ENCODE results near the gene ZNF57.

- TF ChIP-seq EZH2 (IDR thresholded peaks at IDR 0.05; ENCODE audit: borderline replicate concordance): no peak
- no peak for TF ChIP-seq CTCF (IDR thresholded peaks at IDR 0.05; ENCODE audit: poor library complexity)
- no peak for TF ChIP-seq EZH2phosphoT487 (IDR thresholded peaks at IDR 0.05; ENCODE audit: low read depth, severe bottlenecking, unreplicated experiment)
Measured at GRCh38 chr19:2858864-2859263, 41.9 kb upstream of the ZNF57 start.
